SK-N-MC (cell line): ENCODE data around the gene NEGR1.

Experiments
- EZH2 ChIP-seq: fragments of 200-600 bp; sonication (generic); IDR thresholded peaks from one replicate; pipeline ENCODE4 v1.6.1; 2017; ENCODE audit warnings: antibody characterized with exemption
- POLR2AphosphoS5 ChIP-seq: IDR thresholded peaks from 2 replicates; pipeline ENCODE4 v1.6.1; 2012; ENCODE audit warnings: mild to moderate bottlenecking, low read depth, low read length, borderline replicate concordance

DNA sequence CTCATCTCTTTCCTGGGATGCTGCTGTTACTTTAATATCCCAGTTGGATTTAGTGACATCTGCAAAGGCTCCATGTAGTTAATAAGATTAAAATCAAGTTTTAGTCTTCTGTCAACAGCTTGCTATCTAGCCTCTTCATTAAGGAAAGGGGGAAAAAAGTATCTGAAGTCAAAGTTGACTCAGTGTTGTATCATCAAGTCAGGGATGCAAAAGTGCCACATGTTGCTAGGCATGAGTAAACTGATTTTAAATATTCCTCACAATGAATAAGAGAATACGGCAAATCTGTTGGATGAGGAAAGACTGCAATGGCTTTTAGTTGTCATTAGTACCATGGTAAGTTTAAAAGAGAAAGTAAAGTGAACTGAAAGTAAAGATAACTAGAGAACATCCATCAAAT is 818.3 kb downstream of the NEGR1 start:
- TF ChIP-seq POLR2AphosphoS5 (no peak), EZH2 (no peak)
